GM12892 (cell line): Measurements from ENCODE around the gene PIP4K2A.

Source experiments
- POLR2A ChIP-seq: IDR thresholded peaks from 2 replicates; pipeline ENCODE4 v1.6.1; 2011; ENCODE audit warnings: low read depth, low read length, control low read depth
- POLR2AphosphoS5 ChIP-seq: IDR thresholded peaks from 2 replicates; pipeline ENCODE4 v1.6.1; 2011; ENCODE audit warnings: low read depth, low read length, control low read depth
- TAF1 ChIP-seq: IDR thresholded peaks from 2 replicates; pipeline ENCODE4 v1.6.1; 2011; ENCODE audit warnings: low read depth, mild to moderate bottlenecking, control low read depth, low read length, borderline replicate concordance

DNA sequence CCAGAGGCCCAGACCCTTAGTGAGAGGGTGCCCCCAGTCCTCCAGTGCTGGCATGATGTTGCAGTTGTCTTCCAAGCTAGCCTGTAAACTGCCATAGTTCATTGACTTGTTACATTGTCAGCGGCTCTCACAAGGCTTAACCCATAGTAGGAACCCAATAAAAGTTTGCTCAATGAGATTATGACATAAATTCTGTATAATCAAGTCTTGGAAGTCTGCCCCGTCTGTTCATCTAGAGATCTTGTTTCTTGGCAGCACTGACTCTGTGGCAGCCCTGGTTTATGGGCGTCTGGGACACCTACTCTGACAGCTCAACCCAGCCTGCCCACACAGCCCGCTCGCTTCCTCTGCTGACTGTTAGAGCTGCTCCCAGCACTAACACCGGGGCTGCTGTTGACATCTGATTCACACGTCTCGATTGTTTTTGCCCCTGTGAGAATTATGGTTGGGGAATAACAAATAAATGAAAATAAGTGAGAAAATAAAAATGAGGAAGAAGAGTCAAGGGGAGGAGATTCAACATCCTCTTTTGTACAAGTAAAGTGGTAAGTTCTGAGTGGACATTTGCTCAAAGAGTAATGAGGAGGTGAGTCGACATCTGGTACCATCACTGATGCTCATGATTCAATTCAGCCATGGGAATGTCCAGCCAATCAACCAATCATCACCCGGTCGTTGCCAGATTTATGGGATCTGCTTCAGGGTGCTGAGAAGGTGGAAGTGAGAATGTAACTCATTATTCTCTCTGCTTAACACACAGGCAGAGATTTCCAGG lies 208.3 kb downstream of the PIP4K2A start:
- TF ChIP-seq POLR2AphosphoS5 (no peak), POLR2A (no peak), TAF1 (no peak)
